Esophagus squamous epithelium (tissue), 4 donors: Measurements from ENCODE around the gene BATF.

Experiments
- CTCF ChIP-seq, 6 experiments: fragments of 450-650 bp in 4 of 6; fragments of 200-600 bp in 2 of 6; sonication (generic) in 2 of 6; IDR thresholded peaks; one replicate each; pipeline ENCODE4 v1.5.1; 2016 to 2019; ENCODE audit warnings: antibody characterized with exemption in 6 of 6, mild to moderate bottlenecking in 4 of 6, moderate library complexity in 4 of 6
- POLR2A ChIP-seq, 4 donors: fragments of 450-650 bp; IDR thresholded peaks; one replicate each; pipeline ENCODE4 v1.6.1; 2017; ENCODE audit warnings: antibody characterized with exemption in 4 of 4, mild to moderate bottlenecking in 4 of 4, moderate library complexity in 3 of 4

- no peak for TF ChIP-seq POLR2A (IDR thresholded peaks at IDR 0.05)
- TF ChIP-seq CTCF (IDR thresholded peaks at IDR 0.05): no peak
Measured at GRCh38 chr14:75589931-75590330, 67.7 kb downstream of the BATF start.
